Measurements from ENCODE around the gene ARHGEF4.

GRCh38 chr2:131085646-131086045, 248.9 kb downstream of the ARHGEF4 start:
- no peak for TF ChIP-seq CTCF (optimal IDR thresholded peaks at IDR 0.05 in 1 of 3, IDR thresholded peaks at IDR 0.05 in 1 of 3, conservative IDR thresholded peaks at IDR 0.05 in 1 of 3; ENCODE audit: extremely low read depth in 1 of 3, insufficient read depth in 2 of 3, low read length in 3 of 3)
- no peak for TF ChIP-seq EZH2 (IDR thresholded peaks at IDR 0.05; ENCODE audit: low read length)

Data from keratinocyte (primary cell).